ENCODE measurements around the gene CD6.

CD6 gene

DNA sequence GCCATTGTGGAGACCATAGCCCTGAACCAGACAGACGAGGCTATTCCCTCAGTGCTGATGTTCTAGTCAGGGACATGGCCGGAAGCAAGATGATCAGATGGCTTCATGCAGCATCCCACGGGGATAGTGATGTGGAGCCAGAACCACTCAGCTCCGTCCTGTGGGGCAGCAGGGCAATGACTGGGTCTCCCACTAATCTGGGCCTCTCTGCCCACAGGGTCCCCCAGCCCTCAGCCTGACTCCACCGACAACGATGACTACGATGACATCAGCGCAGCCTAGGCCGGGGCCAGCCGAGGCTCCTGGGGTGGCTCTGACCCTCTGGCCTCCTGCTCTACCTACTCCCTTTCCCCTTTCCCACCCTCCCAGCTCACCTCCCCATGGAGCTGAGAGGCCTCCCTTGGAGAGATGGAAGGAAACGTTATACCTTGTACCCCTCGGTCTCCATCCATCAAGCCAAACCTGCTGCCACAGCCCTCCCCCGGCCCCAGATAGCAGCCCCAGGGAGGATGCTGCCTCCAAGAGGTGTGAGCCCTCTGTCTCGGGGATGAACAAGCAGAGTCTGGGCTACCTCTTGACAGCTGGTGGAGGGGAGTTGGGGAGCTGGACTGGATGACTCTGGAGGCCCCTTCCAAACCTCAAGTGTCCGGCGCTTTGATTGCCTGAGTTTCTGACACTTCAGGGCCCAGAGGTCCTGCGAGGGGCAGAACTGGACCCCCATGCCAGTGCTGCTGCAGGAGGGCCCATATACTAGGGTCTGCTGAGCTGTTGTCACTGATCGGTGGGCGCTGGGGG is 47.8 kb downstream of the CD6 start:
- Histone ChIP-seq H3K9ac (ENCODE audit: low read length) (no peak overlapping the region), H3K36me3 (ENCODE audit: insufficient read depth, low read length) (no peaks in the 10 kb centered on the region), H3K27ac (ENCODE audit: low read depth, low read length) (no peak overlapping the region), H3K9me3 (ENCODE audit: low read length) (peaks cover 4% of the 10 kb centered on the region), H3K4me1 (ENCODE audit: insufficient read depth, low read length) (no peaks in the 10 kb centered on the region), H3K4me3 (ENCODE audit: low read depth in 1 of 2, low read length in 2 of 2) (no peak overlapping the region), H3K27me3 (ENCODE audit: control insufficient read depth in 1 of 2, insufficient read depth in 2 of 2, low read length in 2 of 2) (peaks cover 0 to 29% of the 10 kb centered on the region in 2 donors)

DNA sequence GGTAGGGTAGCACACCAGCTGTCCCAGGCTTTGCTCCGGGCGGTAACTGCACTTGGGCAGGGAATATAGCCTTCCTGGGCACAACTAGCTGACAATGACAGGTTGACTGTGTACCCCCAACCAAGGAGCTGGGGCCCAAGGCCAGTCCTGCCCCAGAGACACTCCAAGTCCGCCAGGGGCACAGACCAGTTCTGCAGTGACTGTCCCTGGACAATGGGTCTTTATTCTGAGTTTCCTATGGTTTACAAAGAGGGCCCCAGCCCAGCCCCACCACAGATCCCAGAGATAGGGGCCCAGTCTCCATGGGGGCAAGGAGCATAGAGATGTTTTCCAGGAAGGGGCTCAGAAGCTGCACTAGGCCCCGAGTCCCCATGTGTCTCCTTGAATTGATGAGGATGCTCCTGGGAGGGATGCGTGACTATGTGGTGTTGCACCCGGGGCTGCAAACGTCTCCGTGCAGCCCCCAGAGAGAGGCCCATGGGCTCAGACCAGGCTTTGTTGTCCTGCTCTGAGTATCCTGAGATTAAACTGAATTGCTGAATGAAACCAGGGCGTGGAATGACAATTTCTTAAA is 48.4 kb downstream of the CD6 start:
- no peak overlapping the region for H3K9ac ChIP-seq (ENCODE audit: low read length)
- H3K27me3 ChIP-seq (ENCODE audit: control insufficient read depth in 1 of 2, insufficient read depth in 2 of 2, low read length in 2 of 2), result peaks cover 0 to 29% of the 10 kb centered on the region in 2 donors
- H3K36me3 ChIP-seq (ENCODE audit: insufficient read depth, low read length), result no peaks in the 10 kb centered on the region
- no peak overlapping the region for H3K4me3 ChIP-seq (ENCODE audit: low read depth in 1 of 2, low read length in 2 of 2)
- peaks cover 4% of the 10 kb centered on the region for H3K9me3 ChIP-seq (ENCODE audit: low read length)
- H3K4me1 ChIP-seq (ENCODE audit: insufficient read depth, low read length), result no peaks in the 10 kb centered on the region
- H3K27ac ChIP-seq (ENCODE audit: low read depth, low read length), result no peak overlapping the region

- Histone ChIP-seq H3K27ac (ENCODE audit: low read depth, low read length) (no peak overlapping the region), H3K9ac (ENCODE audit: low read length) (no peak overlapping the region), H3K27me3 (ENCODE audit: control insufficient read depth in 1 of 2, insufficient read depth in 2 of 2, low read length in 2 of 2) (peaks cover 0 to 29% of the 10 kb centered on the region in 2 donors), H3K4me3 (ENCODE audit: low read depth in 1 of 2, low read length in 2 of 2) (no peak overlapping the region), H3K4me1 (ENCODE audit: insufficient read depth, low read length) (no peaks in the 10 kb centered on the region), H3K9me3 (ENCODE audit: low read length) (peaks cover 4% of the 10 kb centered on the region), H3K36me3 (ENCODE audit: insufficient read depth, low read length) (no peaks in the 10 kb centered on the region)
These were observed 49.2 kb downstream of the CD6 start for GRCh38 chr11:61020551-61021235.

- no peak overlapping the region for H3K9ac ChIP-seq (ENCODE audit: low read length)
These were observed 50.3 kb downstream of the CD6 start for GRCh38 chr11:61021661-61022212.

GRCh38 chr11:61022311-61023085 is 51.0 kb downstream of the CD6 start:
- Histone ChIP-seq H3K4me1 (ENCODE audit: insufficient read depth, low read length) (no peaks in the 10 kb centered on the region), H3K27ac (ENCODE audit: low read depth, low read length) (no peak overlapping the region), H3K4me3 (ENCODE audit: low read depth in 1 of 2, low read length in 2 of 2) (no peak overlapping the region), H3K9ac (ENCODE audit: low read length) (no peak overlapping the region), H3K27me3 (ENCODE audit: control insufficient read depth in 1 of 2, insufficient read depth in 2 of 2, low read length in 2 of 2) (peaks cover 0 to 29% of the 10 kb centered on the region in 2 donors), H3K36me3 (ENCODE audit: insufficient read depth, low read length) (no peaks in the 10 kb centered on the region), H3K9me3 (ENCODE audit: low read length) (peaks cover 4% of the 10 kb centered on the region)

More at GRCh38 chr11:61021661-61022212, 50.3 kb downstream of the CD6 start:
- H3K27me3 ChIP-seq (ENCODE audit: control insufficient read depth in 1 of 2, insufficient read depth in 2 of 2, low read length in 2 of 2), result peaks cover 0 to 29% of the 10 kb centered on the region in 2 donors
- no peaks in the 10 kb centered on the region for H3K36me3 ChIP-seq (ENCODE audit: insufficient read depth, low read length)
- H3K9me3 ChIP-seq (ENCODE audit: low read length), result peaks cover 4% of the 10 kb centered on the region
- no peaks in the 10 kb centered on the region for H3K4me1 ChIP-seq (ENCODE audit: insufficient read depth, low read length)
- no peak overlapping the region for H3K27ac ChIP-seq (ENCODE audit: low read depth, low read length)
- H3K4me3 ChIP-seq (ENCODE audit: low read depth in 1 of 2, low read length in 2 of 2), result no peak overlapping the region

DNA sequence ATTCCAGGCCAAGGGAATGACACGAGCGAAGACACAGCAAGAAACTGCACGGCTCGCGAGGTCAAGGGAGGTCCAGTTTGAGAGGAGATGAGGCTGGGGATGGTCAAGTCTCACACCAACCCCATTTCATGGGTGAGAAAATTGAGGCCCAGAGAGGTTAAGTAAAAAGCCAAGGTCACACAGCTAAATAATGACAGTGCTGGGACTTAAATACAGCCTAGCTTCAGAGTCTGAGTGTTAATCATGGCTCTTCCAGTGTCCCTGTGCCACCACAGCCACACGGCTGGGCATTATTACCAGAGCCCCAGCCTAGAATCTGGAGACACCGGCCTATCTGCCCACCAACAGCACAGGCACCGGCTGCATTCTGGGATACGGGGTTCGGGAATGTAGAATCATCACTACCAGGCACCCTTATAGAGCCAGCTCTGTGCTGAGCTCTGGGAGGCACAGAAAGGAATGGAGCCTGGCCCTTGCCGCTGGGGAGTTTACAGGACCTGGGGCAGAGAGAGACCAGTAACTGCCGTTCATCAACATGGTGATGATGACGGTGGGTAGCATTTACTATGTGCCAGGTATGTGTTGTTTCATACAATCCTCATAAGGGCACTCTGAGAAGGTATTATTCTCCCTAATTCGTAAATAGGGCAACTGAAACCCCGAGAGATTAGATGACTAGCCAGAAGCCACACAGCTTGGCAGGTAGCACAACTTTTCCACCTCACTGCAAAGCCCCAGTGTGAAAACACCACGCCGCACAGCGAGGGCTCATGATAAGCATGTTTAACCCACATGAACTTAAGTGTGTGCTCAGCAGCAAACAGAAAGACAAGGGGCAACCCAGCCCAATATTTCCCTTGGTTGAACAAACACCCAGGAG is 51.8 kb downstream of the CD6 start:
- H3K27me3 ChIP-seq (ENCODE audit: control insufficient read depth in 1 of 2, insufficient read depth in 2 of 2, low read length in 2 of 2), result peaks cover 0 to 29% of the 10 kb centered on the region in 2 donors
- H3K9me3 ChIP-seq (ENCODE audit: low read length), result peaks cover 4% of the 10 kb centered on the region
- H3K4me1 ChIP-seq (ENCODE audit: insufficient read depth, low read length), result no peaks in the 10 kb centered on the region
- no peak overlapping the region for H3K4me3 ChIP-seq (ENCODE audit: low read depth in 1 of 2, low read length in 2 of 2)
- H3K36me3 ChIP-seq (ENCODE audit: insufficient read depth, low read length), result no peaks in the 10 kb centered on the region
- no peak overlapping the region for H3K9ac ChIP-seq (ENCODE audit: low read length)
- H3K27ac ChIP-seq (ENCODE audit: low read depth, low read length), result no peak overlapping the region

DNA sequence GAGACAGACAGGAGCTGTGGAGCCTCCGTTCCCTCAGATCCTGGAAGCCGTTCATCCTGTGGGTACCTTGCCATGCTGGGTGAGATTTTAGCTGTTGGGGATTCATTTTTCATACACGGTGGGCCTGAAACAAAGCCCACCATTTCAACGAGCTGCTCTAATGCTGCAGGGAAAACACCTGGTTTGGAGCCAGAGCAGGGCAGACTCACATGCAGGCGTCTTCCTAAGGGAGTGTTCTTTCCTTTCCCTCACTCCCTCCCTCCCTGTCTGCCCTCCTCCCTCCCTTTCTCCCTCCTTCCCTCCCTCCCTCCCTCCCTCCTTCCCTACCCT is 52.5 kb downstream of the CD6 start:
- no peaks in the 10 kb centered on the region for H3K4me1 ChIP-seq (ENCODE audit: insufficient read depth, low read length)
- H3K27ac ChIP-seq (ENCODE audit: low read depth, low read length), result no peak overlapping the region
- no peak overlapping the region for H3K9ac ChIP-seq (ENCODE audit: low read length)
- H3K27me3 ChIP-seq (ENCODE audit: control insufficient read depth in 1 of 2, insufficient read depth in 2 of 2, low read length in 2 of 2), result peaks cover 0 to 27% of the 10 kb centered on the region in 2 donors
- H3K36me3 ChIP-seq (ENCODE audit: insufficient read depth, low read length), result no peaks in the 10 kb centered on the region
- no peak overlapping the region for H3K4me3 ChIP-seq (ENCODE audit: low read depth in 1 of 2, low read length in 2 of 2)
- H3K9me3 ChIP-seq (ENCODE audit: low read length), result peaks cover 4% of the 10 kb centered on the region

DNA sequence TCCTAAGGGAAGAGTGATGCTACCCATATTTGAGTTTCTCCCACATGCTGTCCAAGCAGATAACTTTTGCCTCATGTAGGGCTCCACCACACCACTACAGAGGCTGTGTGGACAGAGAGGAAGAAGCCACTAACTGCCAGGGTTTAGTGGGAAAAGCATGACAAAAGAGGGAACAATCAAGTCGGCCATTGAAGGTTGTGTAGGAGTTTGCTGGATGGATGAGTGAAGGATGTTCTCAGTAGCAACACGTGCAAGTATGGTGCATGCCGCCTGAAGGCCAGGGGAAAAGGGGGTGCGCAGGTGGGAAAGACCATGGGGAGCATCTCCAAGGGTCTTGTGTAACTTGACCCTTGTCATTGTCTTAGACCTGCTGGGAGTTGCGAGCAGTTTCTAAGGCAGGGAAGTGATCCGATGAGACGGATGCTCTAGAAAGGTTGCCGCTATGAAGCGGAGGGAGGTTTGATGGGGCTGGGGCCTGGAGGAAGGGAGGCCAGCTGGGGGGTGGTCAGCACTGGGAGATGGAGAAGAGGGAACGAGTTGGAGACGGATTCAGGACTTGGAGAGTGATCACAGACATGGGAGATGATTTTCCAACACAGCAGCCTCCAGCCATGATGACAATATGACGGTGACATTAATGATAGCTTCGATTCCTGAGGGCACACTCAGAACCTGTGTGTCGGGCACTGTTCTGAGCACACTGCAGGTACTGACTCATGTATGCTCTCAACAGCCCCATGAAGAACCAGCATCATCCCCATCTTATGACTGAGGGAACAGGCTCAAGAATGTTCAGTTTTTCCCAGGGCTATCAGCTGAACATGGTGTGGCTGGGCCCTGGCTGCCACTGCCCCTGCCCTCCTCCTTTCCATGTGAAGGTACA is 53.7 kb downstream of the CD6 start:
- peaks cover 0 to 14% of the 10 kb centered on the region in 2 donors for H3K27me3 ChIP-seq (ENCODE audit: control insufficient read depth in 1 of 2, insufficient read depth in 2 of 2, low read length in 2 of 2)
- H3K9me3 ChIP-seq (ENCODE audit: low read length), result peaks cover 4% of the 10 kb centered on the region
- H3K9ac ChIP-seq (ENCODE audit: low read length), result no peak overlapping the region
- no peaks in the 10 kb centered on the region for H3K4me1 ChIP-seq (ENCODE audit: insufficient read depth, low read length)
- H3K4me3 ChIP-seq (ENCODE audit: low read depth in 1 of 2, low read length in 2 of 2), result no peak overlapping the region
- H3K36me3 ChIP-seq (ENCODE audit: insufficient read depth, low read length), result no peaks in the 10 kb centered on the region
- no peak overlapping the region for H3K27ac ChIP-seq (ENCODE audit: low read depth, low read length)

GRCh38 chr11:61025821-61026120 is 54.3 kb downstream of the CD6 start:
- Histone ChIP-seq H3K27ac (ENCODE audit: low read depth, low read length) (no peak overlapping the region), H3K9ac (ENCODE audit: low read length) (no peak overlapping the region), H3K4me3 (ENCODE audit: low read depth in 1 of 2, low read length in 2 of 2) (no peak overlapping the region), H3K4me1 (ENCODE audit: insufficient read depth, low read length) (no peaks in the 10 kb centered on the region), H3K9me3 (ENCODE audit: low read length) (no peaks in the 10 kb centered on the region), H3K27me3 (ENCODE audit: control insufficient read depth in 1 of 2, insufficient read depth in 2 of 2, low read length in 2 of 2) (peaks cover 0 to 12% of the 10 kb centered on the region in 2 donors), H3K36me3 (ENCODE audit: insufficient read depth, low read length) (no peaks in the 10 kb centered on the region)

Data from muscle layer of colon (tissue), 2 donors.